Uterus (tissue), 4 donors: ENCODE measurements around the gene PDLIM1. TPM values are rescaled to one million over a fixed set of nuclear protein-coding genes. Genes with fewer than 3 reads are reported as not detected.

Experiments used
- DNase-seq, 2 donors: peaks; one replicate each; pipeline ENCODE4 v3.0.0-alpha.2; 2019 to 2020
- H3K27ac ChIP-seq, 2 donors: fragments of 200-600 bp; sonication (generic); 1 replicate in 1 of 2; 2 replicates in 1 of 2; pipeline ENCODE4 v1.5.1; 2016 to 2018
- H3K27me3 ChIP-seq, 2 donors: fragments of 200-600 bp; sonication (generic); one replicate each; pipeline ENCODE4 v1.5.1; 2018 to 2019; ENCODE audit warnings: control low read depth in 1 of 2
- H3K36me3 ChIP-seq, 2 donors: fragments of 200-600 bp; sonication (generic); one replicate each; pipeline ENCODE4 v1.5.1; 2019; ENCODE audit warnings: control low read depth in 1 of 2
- H3K4me1 ChIP-seq, 2 donors: fragments of 200-600 bp; sonication (generic); one replicate each; pipeline ENCODE4 v1.5.1; 2018 to 2019; ENCODE audit warnings: control low read depth in 1 of 2
- H3K4me3 ChIP-seq, 2 donors: fragments of 200-600 bp; sonication (generic); 1 replicate in 1 of 2; 2 replicates in 1 of 2; pipeline ENCODE4 v1.5.1; 2018 to 2019; ENCODE audit warnings: mild to moderate bottlenecking in 1 of 2
- H3K9me3 ChIP-seq, 2 donors: fragments of 200-600 bp; sonication (generic); one replicate each; pipeline ENCODE4 v1.5.1; 2019; ENCODE audit warnings: control low read depth in 1 of 2
- POLR2A ChIP-seq, 2 donors: fragments of 450-650 bp; IDR thresholded peaks; one replicate each; pipeline ENCODE4 v1.6.1; 2016; ENCODE audit warnings: antibody characterized with exemption in 2 of 2, mild to moderate bottlenecking in 1 of 2, moderate library complexity in 1 of 2
- intact Hi-C: fragments of 100-400 bp; cut with DNase I; formaldehyde crosslinking; loops from one replicate; pipeline ENCODE4 v1.15.1; 2023; ENCODE audit warnings: low total_unique reads
- total RNA-seq, 4 donors: library from RNA; depleted of rRNA in 3 of 4; stranded (reverse); fragments of >200 nt in 3 of 4; gene quantifications; one replicate each; pipeline versions ENCODE4 v1.1.0 to v1.2.4, GENCODE V29; 2014 to 2023
- TF ChIP-seq, protein P1 (sequence below), 4 experiments: fragments of 200-600 bp in 2 of 4; fragments of 450-650 bp in 2 of 4; sonication (generic) in 2 of 4; IDR thresholded peaks; one replicate each; pipeline ENCODE4 v1.5.1; 2016 to 2019; ENCODE audit warnings: antibody characterized with exemption in 4 of 4, mild to moderate bottlenecking in 2 of 4, moderate library complexity in 1 of 4
- donor health status: DM: yes; HTN: yes; CAD: no.

PDLIM1 gene
- total RNA-seq, 4 donors from 2014 or later, result 14.0 to 192 (median 86.7) TPM

DNA sequence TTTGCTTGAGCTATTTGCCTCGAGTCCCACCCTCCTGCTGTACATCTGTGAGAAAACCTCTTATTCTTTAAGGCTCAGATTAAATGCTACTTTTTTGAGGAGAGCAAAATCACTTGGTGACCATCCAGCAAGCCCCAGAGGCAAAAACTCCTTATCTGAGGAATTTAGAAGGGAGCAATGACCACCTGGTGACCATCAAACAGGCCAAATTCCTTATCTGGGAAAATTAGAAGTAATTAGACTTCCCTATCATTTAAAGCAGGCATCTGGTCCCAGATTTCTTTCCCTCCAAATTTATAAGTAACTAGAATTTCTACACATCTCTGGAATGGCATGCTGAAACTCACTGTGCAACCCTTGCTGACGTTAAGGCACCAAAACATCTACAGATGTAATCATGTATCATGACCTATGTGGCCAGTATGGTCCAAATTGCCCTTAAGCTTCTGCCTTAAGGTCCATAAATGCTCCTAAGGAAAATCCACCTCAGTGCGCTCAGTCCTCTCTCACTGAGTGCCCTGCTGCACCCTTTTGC, 40.9 kb upstream of the PDLIM1 start:
- peaks cover 0 to 4% of the 10 kb centered on the region in 2 donors for H3K4me1 ChIP-seq

DNA sequence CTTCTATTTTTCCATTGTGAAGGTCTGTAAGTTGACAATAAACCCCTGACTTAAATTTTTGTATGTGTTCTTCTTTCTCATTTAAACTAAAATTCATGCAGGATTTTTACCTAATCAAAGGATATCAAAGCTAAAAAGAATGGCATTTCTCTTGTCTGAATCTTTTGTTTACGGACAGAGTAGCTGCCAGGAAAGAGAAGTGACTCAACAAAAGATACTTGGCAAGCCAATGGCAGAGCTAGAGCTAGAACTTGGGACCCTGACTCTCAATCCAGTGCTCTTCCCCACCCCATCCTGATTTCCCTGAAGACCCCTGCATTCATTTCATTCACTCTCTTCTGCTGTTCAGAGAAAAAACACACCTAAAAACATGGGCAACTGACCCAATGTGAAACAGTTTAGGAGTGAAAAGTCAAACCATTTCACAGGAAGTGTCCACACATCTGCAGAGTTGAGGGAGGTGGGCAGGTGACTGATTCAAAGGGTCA, 40.2 kb upstream of the PDLIM1 start:
- Histone ChIP-seq H3K4me1 (peaks cover 0 to 4% of the 10 kb centered on the region in 2 donors), H3K4me3 (no peak overlapping the region), H3K27me3 (no peaks in the 10 kb centered on the region), H3K27ac (no peak overlapping the region), H3K36me3 (no peaks in the 10 kb centered on the region), H3K9me3 (no peaks in the 10 kb centered on the region)
- no peak for TF ChIP-seq POLR2A (IDR thresholded peaks at IDR 0.05)
- TF ChIP-seq, protein P1, sequence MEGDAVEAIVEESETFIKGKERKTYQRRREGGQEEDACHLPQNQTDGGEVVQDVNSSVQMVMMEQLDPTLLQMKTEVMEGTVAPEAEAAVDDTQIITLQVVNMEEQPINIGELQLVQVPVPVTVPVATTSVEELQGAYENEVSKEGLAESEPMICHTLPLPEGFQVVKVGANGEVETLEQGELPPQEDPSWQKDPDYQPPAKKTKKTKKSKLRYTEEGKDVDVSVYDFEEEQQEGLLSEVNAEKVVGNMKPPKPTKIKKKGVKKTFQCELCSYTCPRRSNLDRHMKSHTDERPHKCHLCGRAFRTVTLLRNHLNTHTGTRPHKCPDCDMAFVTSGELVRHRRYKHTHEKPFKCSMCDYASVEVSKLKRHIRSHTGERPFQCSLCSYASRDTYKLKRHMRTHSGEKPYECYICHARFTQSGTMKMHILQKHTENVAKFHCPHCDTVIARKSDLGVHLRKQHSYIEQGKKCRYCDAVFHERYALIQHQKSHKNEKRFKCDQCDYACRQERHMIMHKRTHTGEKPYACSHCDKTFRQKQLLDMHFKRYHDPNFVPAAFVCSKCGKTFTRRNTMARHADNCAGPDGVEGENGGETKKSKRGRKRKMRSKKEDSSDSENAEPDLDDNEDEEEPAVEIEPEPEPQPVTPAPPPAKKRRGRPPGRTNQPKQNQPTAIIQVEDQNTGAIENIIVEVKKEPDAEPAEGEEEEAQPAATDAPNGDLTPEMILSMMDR (IDR thresholded peaks at IDR 0.05), result no peak
- no peak for DNase-seq
- intact Hi-C loops, result no loop called here

More for the DNA sequence above, 40.9 kb upstream of the PDLIM1 start:
- H3K9me3 ChIP-seq, result no peaks in the 10 kb centered on the region
- no peak overlapping the region for H3K27ac ChIP-seq
- TF ChIP-seq POLR2A (IDR thresholded peaks at IDR 0.05), result no peak
- TF ChIP-seq, protein P1 (IDR thresholded peaks at IDR 0.05), result no peak
- H3K4me3 ChIP-seq, result no peak overlapping the region
- H3K36me3 ChIP-seq, result no peaks in the 10 kb centered on the region
- intact Hi-C loops, result no loop called here
- H3K27me3 ChIP-seq, result no peaks in the 10 kb centered on the region
- DNase-seq, result no peak

DNA sequence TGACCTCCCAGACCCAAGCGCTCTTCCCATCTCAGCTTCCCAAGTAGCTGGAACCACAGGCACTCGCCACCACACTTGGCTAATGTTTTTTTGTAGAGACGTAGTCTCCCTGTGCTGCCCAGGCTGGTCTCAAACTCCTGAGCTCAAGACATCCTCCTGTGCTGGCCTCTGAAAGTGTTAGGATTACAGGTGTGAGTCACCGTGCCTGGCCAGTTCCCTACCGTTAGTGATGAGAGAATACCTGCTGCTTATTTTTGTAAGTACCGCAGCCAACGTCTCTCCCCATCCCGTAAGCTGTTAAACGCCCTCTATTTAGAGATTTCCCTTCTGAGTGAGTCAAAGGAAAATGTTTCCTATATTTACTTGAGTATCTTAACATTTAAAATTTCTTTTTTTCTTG, 38.5 kb upstream of the PDLIM1 start:
- intact Hi-C loops, result no loop called here
- DNase-seq, result no peak
- H3K4me1 ChIP-seq, result peaks cover 0 to 4% of the 10 kb centered on the region in 2 donors

GRCh38 chr10:95328013-95328412, 37.2 kb upstream of the PDLIM1 start:
- intact Hi-C loops, result no loop called here
- TF ChIP-seq, protein P1 (IDR thresholded peaks at IDR 0.05), result no peak
- no peak for TF ChIP-seq POLR2A (IDR thresholded peaks at IDR 0.05)
- no peaks in the 10 kb centered on the region for H3K4me1 ChIP-seq
- no peaks in the 10 kb centered on the region for H3K27me3 ChIP-seq
- H3K36me3 ChIP-seq, result no peaks in the 10 kb centered on the region
- H3K4me3 ChIP-seq, result no peak overlapping the region
- no peak for DNase-seq
- no peaks in the 10 kb centered on the region for H3K9me3 ChIP-seq
- peak overlapping the region in 1 of 2 donors; percentile 34 for H3K27ac ChIP-seq

More for the DNA sequence above, 38.5 kb upstream of the PDLIM1 start:
- Histone ChIP-seq H3K9me3 (no peaks in the 10 kb centered on the region), H3K27ac (peak overlapping the region in 1 of 2 donors; percentile 35), H3K4me3 (no peak overlapping the region), H3K27me3 (no peaks in the 10 kb centered on the region), H3K36me3 (no peaks in the 10 kb centered on the region)
- TF ChIP-seq POLR2A (IDR thresholded peaks at IDR 0.05), result no peak
- TF ChIP-seq, protein P1 (IDR thresholded peaks at IDR 0.05), result no peak

GRCh38 chr10:95327367-95327766, 36.6 kb upstream of the PDLIM1 start:
- intact Hi-C loops, result no loop called here
- Histone ChIP-seq H3K27me3 (no peaks in the 10 kb centered on the region), H3K4me3 (no peak overlapping the region), H3K4me1 (no peaks in the 10 kb centered on the region), H3K27ac (peak overlapping the region in 1 of 2 donors; percentile 34), H3K36me3 (no peaks in the 10 kb centered on the region), H3K9me3 (no peaks in the 10 kb centered on the region)
- DNase-seq, result peak in 1 of 2 donors; percentile 57
- TF ChIP-seq, protein P1 (IDR thresholded peaks at IDR 0.05), result peak in 1 of 4 experiments; percentile 6
- no peak for TF ChIP-seq POLR2A (IDR thresholded peaks at IDR 0.05)
